GM23248 (cell line): ENCODE data around the gene GAPVD1. TPM values are rescaled to one million over a fixed set of nuclear protein-coding genes. Genes with fewer than 3 reads are reported as not detected.
"Not testable (repeated sequence)": the region's sequence is repeated elsewhere in the genome, so short reads cannot be mapped to it uniquely, and the experiment has no call there.

Source experiments
- DNase-seq: peaks from one replicate; pipeline ENCODE4 v3.0.0-alpha.2; 2015
- H2AFZ ChIP-seq: fragments of 200-600 bp; sonication (generic); 2 replicates; pipeline ENCODE4 v1.6.1; 2016; ENCODE audit warnings: antibody characterized with exemption
- H3F3A ChIP-seq: fragments of 200-600 bp; sonication (generic); 2 replicates; pipeline ENCODE4 v1.6.1; 2016; ENCODE audit warnings: mild to moderate bottlenecking, antibody characterized with exemption, mixed run types; ENCODE audit not compliant: insufficient read depth
- H3K27ac ChIP-seq: fragments of 200-600 bp; sonication (generic); 2 replicates; pipeline ENCODE4 v1.5.1; 2016; ENCODE audit warnings: mild to moderate bottlenecking
- H3K27me3 ChIP-seq: fragments of 200-600 bp; sonication (generic); replicated peaks from 2 replicates; pipeline ENCODE4 v1.6.1; 2016; ENCODE audit warnings: mild to moderate bottlenecking; ENCODE audit not compliant: insufficient read depth
- H3K36me3 ChIP-seq: fragments of 200-600 bp; sonication (generic); 2 replicates; pipeline ENCODE4 v1.6.1; 2016; ENCODE audit warnings: low read depth, mild to moderate bottlenecking
- H3K4me1 ChIP-seq: fragments of 200-600 bp; sonication (generic); 2 replicates; pipeline ENCODE4 v1.6.1; 2016; ENCODE audit warnings: mild to moderate bottlenecking; ENCODE audit not compliant: insufficient read depth
- H3K4me2 ChIP-seq: fragments of 200-600 bp; sonication (generic); one replicate; pipeline ENCODE4 v1.6.1; 2016; ENCODE audit warnings: mild to moderate bottlenecking; ENCODE audit not compliant: unreplicated experiment
- H3K4me3 ChIP-seq: fragments of 200-600 bp; sonication (generic); 2 replicates; pipeline ENCODE4 v1.5.1; 2016; ENCODE audit warnings: mild to moderate bottlenecking
- H3K79me2 ChIP-seq: fragments of 200-600 bp; sonication (generic); 2 replicates; pipeline ENCODE4 v1.6.1; 2016; ENCODE audit warnings: mild to moderate bottlenecking; ENCODE audit not compliant: insufficient read depth
- H3K9ac ChIP-seq: fragments of 200-600 bp; sonication (generic); 2 replicates; pipeline ENCODE4 v1.6.1; 2016; ENCODE audit warnings: mild to moderate bottlenecking
- H3K9me2 ChIP-seq: fragments of 200-600 bp; sonication (generic); 2 replicates; pipeline ENCODE4 v1.6.1; 2016; ENCODE audit warnings: mixed run types, mild to moderate bottlenecking, moderate library complexity; ENCODE audit not compliant: insufficient read depth
- H3K9me3 ChIP-seq: fragments of 200-600 bp; sonication (generic); one replicate; pipeline ENCODE4 v1.6.1; 2017; ENCODE audit warnings: low read depth
- H4K20me1 ChIP-seq: fragments of 200-600 bp; sonication (generic); 2 replicates; pipeline ENCODE4 v1.6.0; 2016; ENCODE audit not compliant: insufficient read depth
- EZH2 ChIP-seq: fragments of 200-600 bp; sonication (generic); IDR thresholded peaks from 2 replicates; pipeline ENCODE4 v1.6.1; 2018; ENCODE audit warnings: antibody characterized with exemption, mild to moderate bottlenecking; ENCODE audit not compliant: insufficient read depth, poor library complexity, severe bottlenecking
- EZH2phosphoT487 ChIP-seq: fragments of 200-600 bp; sonication (generic); IDR thresholded peaks from 2 replicates; pipeline ENCODE4 v1.6.1; 2018; ENCODE audit warnings: antibody characterized with exemption, moderate library complexity, mild to moderate bottlenecking, low read depth; ENCODE audit not compliant: insufficient read depth
- WGBS, 2 experiments: methylation state at CpG; one replicate each; pipeline ENCODE4 v1.1.6; 2015 to 2017; ENCODE audit warnings: low lambda C conversion rate in 2 of 2, low coverage in 1 of 2; ENCODE audit errors: missing lambda C conversion rate in 2 of 2; 5-methylcytosine and 5-hydroxymethylcytosine counted together
- in situ Hi-C: fragments of 300-500 bp; cut with MboI; formaldehyde crosslinking; loops from 2 replicates; pipeline ENCODE4 v1.15.0; 2020
- polyA plus RNA-seq: library from polyadenylated mRNA; unstranded; fragments of >200 nt; fragmentation: Nextera tagmentation; extraction: Ambion mirVana; gene quantifications from 2 replicates; pipeline ENCODE4 v1.2.1, GENCODE V29; 2016
- total RNA-seq: library from RNA; depleted of rRNA; stranded (reverse); fragments of >200 nt; shearing (Covaris generic); gene quantifications from 2 replicates; pipeline ENCODE4 v1.2.3, GENCODE V29; 2014

Gene GAPVD1
- total and polyA plus RNA-seq, 2 experiments from 2014 or later: 33.6 to 39.5 TPM

DNA sequence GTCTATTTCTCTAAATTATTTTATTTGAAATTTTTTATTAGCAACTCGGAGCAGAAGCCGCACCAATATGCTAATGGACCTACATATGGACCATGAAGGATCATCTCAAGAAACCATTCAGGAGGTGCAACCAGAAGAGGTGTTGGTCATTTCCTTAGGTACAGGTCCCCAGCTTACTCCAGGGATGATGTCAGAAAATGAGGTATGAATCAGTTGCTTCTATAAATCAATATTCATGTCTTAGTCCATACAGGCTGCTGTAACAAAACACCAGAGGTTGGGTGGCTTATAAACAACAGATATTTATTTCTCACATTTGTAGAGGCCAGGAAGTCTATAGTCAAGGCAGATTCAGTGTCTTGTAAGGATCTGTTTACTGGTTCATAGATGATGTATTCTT lies 50.8 kb downstream of the GAPVD1 start:
- Histone ChIP-seq H3K36me3 (peaks cover 70% of the 10 kb centered on the region), H3K9me2 (no peaks in the 10 kb centered on the region), H4K20me1 (no peaks in the 10 kb centered on the region), H3F3A (no peaks in the 10 kb centered on the region), H3K4me2 (no peak overlapping the region), H3K4me1 (no peaks in the 10 kb centered on the region), H3K79me2 (0 out of 2 replicates have a peak, but pooled peaks cover 10% of the 10 kb centered on the region), H3K27ac (no peak overlapping the region), H3K27me3 (no peaks in the 10 kb centered on the region), H2AFZ (no peak overlapping the region), H3K9me3 (no peaks in the 10 kb centered on the region), H3K9ac (no peak overlapping the region), H3K4me3 (no peak overlapping the region)
- TF ChIP-seq EZH2phosphoT487 (no peak), EZH2 (no peak)
- in situ Hi-C loops: no loop called here
- 97 to 100% methylated on average over 2 of the region's 2 CpGs for WGBS, 2 experiments
- DNase-seq: no peak

DNA sequence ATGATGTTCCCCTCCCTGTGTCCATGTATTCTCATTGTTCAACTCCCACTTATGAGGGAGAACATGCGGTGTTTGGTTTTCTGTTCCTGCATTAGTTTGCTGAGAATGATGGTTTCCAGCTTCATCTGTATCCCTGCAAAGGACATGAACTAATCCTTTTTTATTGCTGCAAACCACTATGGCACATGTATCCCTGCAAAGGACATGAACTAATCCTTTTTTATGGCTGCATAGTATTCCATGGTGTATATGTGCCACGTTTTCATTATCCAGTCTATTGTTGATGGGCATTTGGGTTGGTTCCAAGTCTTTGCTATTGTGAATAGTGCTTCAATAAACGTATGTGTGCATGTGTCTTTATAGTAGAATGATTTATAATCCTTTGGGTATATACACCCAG lies 54.7 kb downstream of the GAPVD1 start:
- WGBS, 2 experiments: 81 to 83% methylated on average over 3 of the region's 3 CpGs
- H3K4me2 ChIP-seq, H3K27me3 ChIP-seq, in situ Hi-C loops, H2AFZ ChIP-seq, H3K4me3 ChIP-seq, H3K9ac ChIP-seq, DNase-seq, H3K9me2 ChIP-seq, H3K27ac ChIP-seq, H3K9me3 ChIP-seq, H3K4me1 ChIP-seq, H3F3A ChIP-seq, H4K20me1 ChIP-seq: not testable (repeated sequence)
- H3K36me3 ChIP-seq: peaks cover 68% of the 10 kb centered on the region
- H3K79me2 ChIP-seq: peaks cover 17% of the 10 kb centered on the region; the same call in 1 of the 2 replicates

DNA sequence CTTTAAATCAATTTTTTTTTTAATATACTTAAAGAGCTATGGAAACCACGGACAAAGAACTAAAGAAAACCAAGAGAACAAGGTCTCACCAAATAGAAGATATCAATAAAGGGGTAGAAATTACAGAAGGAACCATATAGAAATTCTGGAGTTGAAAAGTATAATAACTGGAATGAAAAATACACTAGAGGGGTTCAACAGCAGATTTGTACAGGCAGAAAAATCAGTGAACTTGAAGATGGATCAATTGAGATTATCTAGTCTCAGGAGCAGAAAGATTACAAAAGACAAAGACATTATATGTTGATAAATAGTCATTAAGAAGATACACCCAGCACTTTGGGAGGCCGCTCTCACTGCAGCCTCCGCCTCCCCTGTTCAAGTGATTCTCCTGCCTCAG lies 56.1 kb downstream of the GAPVD1 start:
- H3K9ac ChIP-seq: no peak overlapping the region
- 93 to 98% methylated on average over 3 of the region's 3 CpGs for WGBS, 2 experiments
- peaks cover 17% of the 10 kb centered on the region; the same call in 1 of the 2 replicates for H3K79me2 ChIP-seq
- no peaks in the 10 kb centered on the region for H3K27me3 ChIP-seq
- H3K4me1 ChIP-seq: no peaks in the 10 kb centered on the region
- H3K4me2 ChIP-seq: no peak overlapping the region
- no peak overlapping the region for H3K27ac ChIP-seq
- TF ChIP-seq EZH2phosphoT487 (no peak), EZH2 (no peak)
- DNase-seq: no peak
- no peaks in the 10 kb centered on the region for H3F3A ChIP-seq
- H2AFZ ChIP-seq: no peak overlapping the region
- H4K20me1 ChIP-seq: no peaks in the 10 kb centered on the region
- no peaks in the 10 kb centered on the region for H3K9me2 ChIP-seq
- H3K36me3 ChIP-seq: peaks cover 68% of the 10 kb centered on the region
- H3K4me3 ChIP-seq: no peak overlapping the region
- in situ Hi-C loops: no loop called here
- H3K9me3 ChIP-seq: no peaks in the 10 kb centered on the region

DNA sequence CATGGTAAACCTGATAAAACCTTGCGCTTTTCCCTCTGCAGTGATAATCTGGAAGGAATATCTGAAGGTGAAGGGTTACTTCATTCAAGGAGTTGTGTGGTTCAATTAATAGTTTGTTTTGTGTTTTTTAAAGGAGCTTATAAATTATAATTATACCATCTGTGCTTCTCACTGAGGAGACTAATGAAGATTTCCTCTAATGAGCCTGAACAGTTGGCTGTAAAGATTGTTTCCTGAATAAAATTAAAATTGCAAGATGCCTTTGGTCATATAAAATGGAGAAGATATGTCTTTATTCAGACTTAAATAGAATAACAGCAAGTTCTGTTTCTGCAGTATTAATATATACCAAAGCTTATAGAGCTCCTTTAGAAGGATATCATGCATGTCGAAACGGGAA lies 59.9 kb downstream of the GAPVD1 start:
- Histone ChIP-seq H3K4me3 (no peak overlapping the region), H3K4me2 (no peak overlapping the region), H3K27ac (no peak overlapping the region), H3K27me3 (no peaks in the 10 kb centered on the region), H3K9ac (no peak overlapping the region), H3K79me2 (peaks cover 7% of the 10 kb centered on the region; the same call in 1 of the 2 replicates), H3K36me3 (peaks cover 56% of the 10 kb centered on the region), H3K9me3 (no peaks in the 10 kb centered on the region), H4K20me1 (no peaks in the 10 kb centered on the region), H3K4me1 (no peaks in the 10 kb centered on the region), H2AFZ (no peak overlapping the region), H3F3A (peaks cover 18% of the 10 kb centered on the region; the same call in 1 of the 2 replicates), H3K9me2 (no peaks in the 10 kb centered on the region)
- no peak for TF ChIP-seq EZH2phosphoT487
- no peak for TF ChIP-seq EZH2
- in situ Hi-C loops: no loop called here
- WGBS, 2 experiments: 80 to 87% methylated on average over 3 of the region's 3 CpGs
- no peak for DNase-seq

DNA sequence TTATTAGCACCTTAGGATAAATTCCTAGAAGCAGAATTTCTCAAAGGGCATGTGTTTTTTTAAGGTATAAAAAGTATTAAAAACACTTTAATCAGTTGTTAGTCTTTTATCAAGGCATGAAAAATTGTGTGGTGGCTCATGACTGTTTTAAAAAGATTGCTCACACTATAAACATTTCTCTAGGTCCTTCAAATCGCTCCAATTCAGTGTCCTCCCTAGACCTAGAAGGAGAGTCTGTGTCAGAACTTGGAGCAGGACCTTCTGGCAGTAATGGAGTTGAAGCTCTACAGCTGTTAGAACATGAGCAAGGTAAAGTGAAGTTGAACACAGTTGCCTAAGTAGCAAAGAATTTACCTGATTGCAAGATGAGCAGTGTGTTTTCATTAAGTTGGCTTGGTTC lies 62.0 kb downstream of the GAPVD1 start:
- in situ Hi-C loops: no loop called here
- no peaks in the 10 kb centered on the region for H3K9me3 ChIP-seq
- H3K9me2 ChIP-seq: no peaks in the 10 kb centered on the region
- peaks cover 15% of the 10 kb centered on the region; the same call in 1 of the 2 replicates for H3K79me2 ChIP-seq
- H2AFZ ChIP-seq: no peak overlapping the region
- no peak overlapping the region for H3K4me3 ChIP-seq
- H3F3A ChIP-seq: peaks cover 24% of the 10 kb centered on the region; the same call in 1 of the 2 replicates
- H3K4me1 ChIP-seq: no peaks in the 10 kb centered on the region
- no peaks in the 10 kb centered on the region for H3K27me3 ChIP-seq
- H3K9ac ChIP-seq: no peak overlapping the region
- DNase-seq: no peak
- no peaks in the 10 kb centered on the region for H4K20me1 ChIP-seq
- peaks cover 48% of the 10 kb centered on the region for H3K36me3 ChIP-seq
- no peak overlapping the region for H3K27ac ChIP-seq
- TF ChIP-seq EZH2phosphoT487: no peak
- no peak for TF ChIP-seq EZH2
- 95 to 100% methylated on average over 1 of the region's 1 CpG for WGBS, 2 experiments
- no peak overlapping the region for H3K4me2 ChIP-seq
